GM21447 (cell line): ENCODE data around the gene CD164L2.
A peak's percentile ranks its signal among the peaks of the same experiment; 100 is the strongest.
"Not testable (repeated sequence)": the region's sequence is repeated elsewhere in the genome, so short reads cannot be mapped to it uniquely, and the experiment has no call there.

Source experiments
- ATAC-seq: cut with Tn5 transposase; IDR thresholded peaks from one replicate; pipeline ENCODE4 v1.9.1; 2021; ENCODE audit not compliant: unreplicated experiment

Gene CD164L2

GRCh38 chr1:27391511-27392095 is 8.5 kb upstream of the CD164L2 start:
- no peak for ATAC-seq

DNA sequence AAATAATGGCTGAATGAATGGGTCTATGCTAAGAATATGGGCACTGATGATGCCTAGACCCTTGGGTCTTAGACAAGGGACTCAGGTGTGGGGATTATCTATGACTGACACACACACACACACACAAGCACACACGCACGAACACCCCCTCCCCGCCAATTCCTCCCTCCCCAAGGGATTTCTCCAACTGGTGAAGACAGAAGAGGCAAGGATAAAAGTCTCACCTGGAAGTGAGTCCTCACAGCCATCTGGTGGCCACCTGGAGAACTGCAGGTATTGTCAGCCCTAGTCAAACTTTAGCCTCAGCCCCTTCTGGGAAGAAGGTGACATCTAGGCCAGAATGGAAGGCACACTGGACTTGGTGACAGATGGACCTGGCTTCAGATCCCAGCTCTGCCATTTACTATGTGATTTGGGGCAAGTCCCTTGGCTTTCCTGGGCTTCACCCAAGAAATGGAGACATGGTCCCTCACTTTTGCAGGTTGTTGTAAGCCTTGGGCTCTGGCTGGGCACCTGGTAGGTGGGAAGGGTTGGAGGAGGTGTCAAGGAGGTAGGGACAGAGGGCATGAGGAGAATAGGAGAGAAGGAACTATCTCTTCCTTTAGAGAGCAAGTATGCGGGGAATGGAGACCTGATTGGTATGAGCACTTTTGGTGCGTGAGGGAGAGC is 5.3 kb upstream of the CD164L2 start:
- ATAC-seq: no peak

GRCh38 chr1:27384797-27385196 is 1.7 kb upstream of the CD164L2 start:
- not testable (repeated sequence) for ATAC-seq

GRCh38 chr1:27383661-27384060 is 528 bp upstream of the CD164L2 start:
- no peak for ATAC-seq

DNA sequence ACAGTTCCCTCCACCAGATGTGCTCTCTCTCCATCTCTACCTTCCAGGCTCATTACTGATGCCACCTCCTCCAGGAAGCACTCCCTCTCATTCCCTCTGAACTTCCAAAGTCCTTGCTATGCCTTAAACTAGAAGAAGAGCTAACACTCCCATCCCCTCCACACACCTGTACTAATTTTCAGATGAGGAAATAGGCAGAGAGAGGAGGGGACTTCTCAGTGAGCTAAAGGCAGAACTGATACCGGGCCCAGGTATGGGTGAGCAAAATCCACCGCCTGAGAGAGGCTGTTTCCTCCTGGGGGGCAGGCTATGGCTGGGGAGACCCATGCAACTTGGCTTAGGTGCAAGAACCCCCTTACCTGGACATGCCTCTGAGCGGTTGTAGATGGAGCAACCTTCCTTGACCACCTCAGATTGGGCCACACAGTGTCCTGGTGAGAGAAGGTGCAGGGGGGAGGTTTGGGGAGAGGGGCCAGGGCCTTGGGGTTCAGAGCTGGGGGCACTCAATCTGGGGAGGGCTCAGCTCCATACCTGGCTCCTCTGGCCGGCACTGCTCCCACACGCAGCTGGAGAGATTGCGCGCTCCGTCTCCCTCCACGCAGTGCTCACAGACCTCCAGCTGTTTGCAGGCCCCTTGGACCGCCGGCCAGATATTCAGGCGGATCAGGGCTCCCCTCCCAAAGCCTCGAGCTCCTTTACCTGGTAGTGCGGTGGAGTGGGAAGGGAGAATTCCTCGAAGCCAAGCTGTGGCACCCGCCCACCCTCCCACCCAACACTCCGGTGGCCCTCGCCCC is 967 bp downstream of the CD164L2 start:
- no peak for ATAC-seq

- ATAC-seq: no peak
Observed at GRCh38 chr1:27380766-27381733, 2.1 kb downstream of the CD164L2 start.

GRCh38 chr1:27380224-27380623 is 2.9 kb downstream of the CD164L2 start:
- ATAC-seq: no peak

DNA sequence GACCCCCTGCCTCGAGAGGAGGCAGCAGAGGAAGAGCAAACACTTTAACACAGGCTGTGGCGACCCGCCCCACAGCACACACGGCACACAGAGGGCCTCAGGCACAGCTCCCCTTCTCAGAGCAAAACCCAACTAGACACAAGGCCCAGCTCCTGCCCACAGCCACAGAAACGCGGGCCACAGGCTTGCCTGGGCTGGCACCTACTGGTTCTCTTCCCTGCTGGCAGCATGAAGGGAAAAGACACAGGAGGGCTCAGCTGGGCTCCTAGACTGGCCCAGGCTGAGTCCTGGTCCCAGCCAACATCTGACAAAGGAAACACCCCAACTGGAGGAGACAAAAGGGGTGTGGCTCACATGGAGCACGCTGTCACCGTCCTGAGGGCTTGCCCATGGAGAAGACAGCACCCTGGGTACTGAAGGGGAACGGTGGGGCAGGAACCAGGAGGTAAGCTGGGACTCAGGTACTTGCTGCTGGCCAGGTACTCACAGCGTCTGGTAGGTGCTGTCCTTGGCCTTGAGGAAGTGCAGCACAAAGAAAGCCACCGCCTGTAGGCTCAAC is 3.5 kb downstream of the CD164L2 start:
- no peak for ATAC-seq

GRCh38 chr1:27377760-27378495 is 5.2 kb downstream of the CD164L2 start:
- no peak for ATAC-seq

DNA sequence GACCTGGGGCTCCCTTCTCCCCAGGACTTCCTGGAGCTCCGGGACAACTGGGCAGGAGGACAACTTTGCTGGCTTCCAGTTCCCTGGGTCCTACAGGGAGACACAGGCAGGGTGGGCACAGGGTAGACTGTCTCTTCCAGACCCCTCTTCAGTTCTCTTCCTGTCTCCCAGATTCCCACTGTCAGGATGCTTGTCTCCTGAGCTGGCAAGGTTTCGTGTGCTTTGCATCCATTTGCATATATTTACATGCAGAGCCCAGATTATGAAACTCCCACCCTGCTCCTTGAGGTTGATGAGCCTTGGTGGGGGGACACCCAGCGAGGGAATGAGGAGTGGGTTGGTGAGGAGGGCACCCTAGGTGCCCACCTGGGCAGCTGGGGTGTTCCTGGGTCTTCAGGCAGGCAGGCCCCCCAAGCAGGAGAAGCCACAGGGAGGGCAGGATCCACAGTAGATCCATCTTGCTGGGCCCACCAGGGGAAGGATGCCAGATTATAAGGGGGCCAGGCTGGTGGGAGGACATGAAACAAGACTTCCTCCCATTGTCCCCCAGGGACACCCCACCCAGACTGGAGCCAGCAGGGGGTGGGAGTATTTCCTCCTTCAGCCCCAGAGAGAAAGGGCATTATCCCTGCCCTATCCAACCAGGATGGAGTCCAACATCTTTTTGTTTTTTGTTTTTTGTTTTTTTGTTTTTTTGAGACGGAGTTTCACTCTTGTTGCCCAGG is 8.6 kb downstream of the CD164L2 start, which contains the start of gene FCN3:
Gene FCN3 (minus strand): TSS at position 463 of the 725 bp plus-strand sequence. CDS start 6 bp downstream, at position 457.
- ATAC-seq: no peak

DNA sequence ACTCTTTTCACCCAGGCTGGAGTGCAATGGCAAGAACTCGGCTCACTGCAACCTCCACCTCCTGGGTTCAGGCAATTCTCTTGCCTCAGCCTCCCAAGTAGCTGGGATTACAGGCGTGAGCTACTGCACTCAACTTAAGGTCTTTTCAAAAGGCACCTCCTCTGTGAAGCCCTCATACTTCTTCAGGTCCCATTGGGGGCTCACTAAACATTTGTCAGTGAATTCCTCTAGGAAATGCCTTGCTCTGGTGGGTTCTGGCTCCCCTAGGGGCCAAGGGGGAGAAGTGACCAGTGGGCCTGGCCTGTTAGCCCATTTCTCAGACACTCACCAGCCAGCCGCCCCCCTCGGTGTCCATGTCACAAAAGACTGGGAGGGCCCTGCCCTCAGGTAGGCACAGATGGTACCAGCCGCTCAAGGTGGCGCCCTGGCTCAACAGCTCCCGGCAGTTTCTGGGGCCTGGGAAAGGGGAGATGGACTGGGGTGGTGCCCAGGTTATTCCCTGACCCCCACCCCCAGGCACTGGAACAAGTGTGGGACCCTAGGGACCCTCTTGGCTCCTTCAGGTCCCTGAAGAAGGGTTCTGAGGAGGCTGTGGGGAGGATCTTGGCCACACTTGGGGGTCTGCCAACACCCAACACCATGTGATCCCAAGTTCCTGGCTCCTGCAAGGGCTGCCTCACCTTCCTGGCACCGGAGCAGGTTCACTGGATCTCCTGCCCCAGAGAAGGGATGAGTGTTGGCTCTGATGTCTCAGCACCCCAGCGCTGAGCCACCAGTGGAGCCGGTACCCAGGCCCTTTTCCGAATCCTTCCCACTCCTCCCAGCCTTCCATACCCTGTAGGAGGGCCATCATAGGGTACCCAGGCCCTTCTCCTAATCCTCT is 10.1 kb downstream of the CD164L2 start:
- no peak for ATAC-seq

DNA sequence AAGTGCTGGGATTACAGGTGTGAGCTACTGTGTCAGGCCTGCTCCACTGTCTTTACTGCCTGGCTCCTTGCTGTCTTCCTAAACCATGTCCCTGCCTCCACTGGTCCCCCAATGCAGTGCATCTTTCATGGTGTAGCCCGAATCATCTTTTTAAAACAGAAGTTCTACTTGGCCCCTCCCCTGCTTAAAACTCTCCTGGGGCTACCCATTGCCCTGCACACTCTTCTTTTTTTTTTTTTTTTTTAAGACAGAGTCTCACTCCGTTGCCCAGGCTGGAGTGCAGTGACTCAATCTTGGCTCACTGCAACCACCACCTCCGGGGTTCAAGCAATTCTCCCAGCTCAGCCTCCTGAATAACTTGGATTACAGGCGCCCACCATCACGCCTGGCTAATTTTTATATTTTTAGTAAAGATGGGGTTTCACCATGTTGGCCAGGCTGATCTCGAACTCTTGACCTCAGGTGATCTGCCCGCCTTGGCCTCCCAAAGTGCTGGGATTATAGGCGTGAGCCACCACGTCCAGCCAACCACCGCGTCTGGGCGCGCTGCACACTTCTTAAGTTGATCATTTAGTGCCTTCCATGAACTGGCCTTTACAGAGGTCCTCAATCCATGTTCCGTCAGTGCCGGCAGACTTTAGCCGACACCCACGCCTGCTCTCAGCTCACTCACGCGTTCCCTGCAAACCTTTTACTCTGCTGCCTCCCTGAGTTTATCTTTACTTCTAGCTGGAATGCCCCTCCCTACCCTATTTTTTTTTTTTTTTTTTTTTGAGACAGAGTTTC is 10.9 kb downstream of the CD164L2 start:
- ATAC-seq: no peak

GRCh38 chr1:27368869-27369582 is 14.1 kb downstream of the CD164L2 start:
- no peak for ATAC-seq

- ATAC-seq: no peak
Observed at GRCh38 chr1:27367160-27367650, 15.9 kb downstream of the CD164L2 start.

DNA sequence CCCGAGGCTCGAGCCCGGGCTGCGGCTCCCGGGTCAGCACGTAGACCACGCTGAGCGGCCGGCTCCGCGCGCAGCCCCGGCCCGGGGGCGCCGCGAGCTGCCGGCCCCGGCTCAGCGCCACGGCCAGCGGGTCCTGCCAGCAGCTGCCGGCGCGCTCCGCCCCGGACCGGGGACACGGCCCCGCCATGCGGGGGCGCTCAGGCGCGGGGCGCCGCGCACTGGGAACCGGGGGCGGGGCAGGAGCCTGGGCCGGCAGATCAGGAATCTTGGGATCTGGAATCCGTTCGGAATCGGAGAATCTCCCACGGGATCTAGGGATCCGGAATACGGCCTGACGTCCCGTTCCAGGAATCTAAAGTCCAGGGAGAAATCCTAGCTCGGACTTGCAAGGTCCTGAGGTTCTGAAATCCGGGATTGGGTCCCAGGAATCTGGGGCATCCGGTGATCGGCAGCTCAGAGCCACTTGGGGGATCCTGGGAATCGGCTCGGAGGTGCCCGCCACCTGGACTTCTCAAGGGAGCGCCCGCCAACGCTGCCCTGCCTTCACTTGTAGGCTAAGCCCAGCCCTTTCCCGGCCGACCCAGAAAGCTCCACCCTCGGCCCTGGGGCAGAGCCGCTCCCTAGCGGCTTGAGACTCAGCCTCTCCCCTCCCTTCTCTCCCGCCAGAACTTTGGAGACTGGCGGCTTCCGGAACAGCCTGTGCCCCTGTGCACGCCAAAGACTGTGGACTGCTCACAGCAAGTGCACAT is 16.5 kb downstream of the CD164L2 start, which contains the start of gene MAP3K6:
Gene MAP3K6 (minus strand): TSS at position 551 of the 749 bp plus-strand sequence. CDS start 364 bp downstream, at position 187.
- peak; percentile 34 for ATAC-seq

GRCh38 chr1:27366113-27366410 is 17.1 kb downstream of the CD164L2 start:
- peak; percentile 35 for ATAC-seq
